ENCODE measurements around the gene SLC9A7.

The SLC9A7 gene

GRCh38 chrX:46694549-46694948 lies 64.4 kb downstream of the SLC9A7 start:
- TF ChIP-seq POLR2A (IDR thresholded peaks at IDR 0.05; ENCODE audit: low read depth, low read length) (no peak), POLR2AphosphoS5 (IDR thresholded peaks at IDR 0.05; ENCODE audit: low read depth, low read length) (no peak), TAF1 (IDR thresholded peaks at IDR 0.05; ENCODE audit: borderline replicate concordance, low read depth, low read length) (no peak)
- FAIRE-seq = peak; percentile 24
- DNase-seq (ENCODE audit: insufficient read length) = no peak

- DNase-seq (ENCODE audit: insufficient read length) (no peak), FAIRE-seq (peak; percentile 85)
- no peak for TF ChIP-seq POLR2A (IDR thresholded peaks at IDR 0.05; ENCODE audit: low read depth, low read length)
- no peak for TF ChIP-seq TAF1 (IDR thresholded peaks at IDR 0.05; ENCODE audit: borderline replicate concordance, low read depth, low read length)
- TF ChIP-seq POLR2AphosphoS5 (IDR thresholded peaks at IDR 0.05; ENCODE audit: low read depth, low read length) = no peak
Observed at GRCh38 chrX:46693149-46693548, 65.8 kb downstream of the SLC9A7 start.

- DNase-seq (ENCODE audit: insufficient read length) = no peak
- TF ChIP-seq POLR2A (IDR thresholded peaks at IDR 0.05; ENCODE audit: low read depth, low read length) (no peak), TAF1 (IDR thresholded peaks at IDR 0.05; ENCODE audit: borderline replicate concordance, low read depth, low read length) (no peak), POLR2AphosphoS5 (IDR thresholded peaks at IDR 0.05; ENCODE audit: low read depth, low read length) (no peak)
- FAIRE-seq = no peak
Observed at GRCh38 chrX:46690818-46691217, 68.1 kb downstream of the SLC9A7 start.

- TF ChIP-seq POLR2AphosphoS5 (IDR thresholded peaks at IDR 0.05; ENCODE audit: low read depth, low read length) (no peak), POLR2A (IDR thresholded peaks at IDR 0.05; ENCODE audit: low read depth, low read length) (no peak), TAF1 (IDR thresholded peaks at IDR 0.05; ENCODE audit: borderline replicate concordance, low read depth, low read length) (no peak)
- FAIRE-seq = peak; percentile 30
- no peak for DNase-seq (ENCODE audit: insufficient read length)
Observed at GRCh38 chrX:46687619-46688018, 71.3 kb downstream of the SLC9A7 start.

- no peak for DNase-seq (ENCODE audit: insufficient read length)
- no peak for TF ChIP-seq POLR2A (IDR thresholded peaks at IDR 0.05; ENCODE audit: low read depth, low read length)
- TF ChIP-seq POLR2AphosphoS5 (IDR thresholded peaks at IDR 0.05; ENCODE audit: low read depth, low read length) = no peak
- TF ChIP-seq TAF1 (IDR thresholded peaks at IDR 0.05; ENCODE audit: borderline replicate concordance, low read depth, low read length) = no peak
- FAIRE-seq = peak; percentile 97
Observed at GRCh38 chrX:46686003-46686645, 72.8 kb downstream of the SLC9A7 start.

GRCh38 chrX:46683048-46683447 lies 75.9 kb downstream of the SLC9A7 start:
- FAIRE-seq (peak; percentile 78), DNase-seq (ENCODE audit: insufficient read length) (no peak)

GRCh38 chrX:46681849-46682248 lies 77.1 kb downstream of the SLC9A7 start:
- TF ChIP-seq POLR2AphosphoS5 (IDR thresholded peaks at IDR 0.05; ENCODE audit: low read depth, low read length) (no peak), POLR2A (IDR thresholded peaks at IDR 0.05; ENCODE audit: low read depth, low read length) (no peak), TAF1 (IDR thresholded peaks at IDR 0.05; ENCODE audit: borderline replicate concordance, low read depth, low read length) (no peak)
- FAIRE-seq (peak; percentile 56), DNase-seq (ENCODE audit: insufficient read length) (no peak)

More at GRCh38 chrX:46683048-46683447, 75.9 kb downstream of the SLC9A7 start:
- TF ChIP-seq TAF1 (IDR thresholded peaks at IDR 0.05; ENCODE audit: borderline replicate concordance, low read depth, low read length) (no peak), POLR2A (IDR thresholded peaks at IDR 0.05; ENCODE audit: low read depth, low read length) (no peak), POLR2AphosphoS5 (IDR thresholded peaks at IDR 0.05; ENCODE audit: low read depth, low read length) (no peak)

- no peak for FAIRE-seq
- TF ChIP-seq POLR2AphosphoS5 (IDR thresholded peaks at IDR 0.05; ENCODE audit: low read depth, low read length) (no peak), POLR2A (IDR thresholded peaks at IDR 0.05; ENCODE audit: low read depth, low read length) (no peak), TAF1 (IDR thresholded peaks at IDR 0.05; ENCODE audit: borderline replicate concordance, low read depth, low read length) (no peak)
- no peak for DNase-seq (ENCODE audit: insufficient read length)
Observed at GRCh38 chrX:46678232-46678631, 80.7 kb downstream of the SLC9A7 start.

- DNase-seq (ENCODE audit: insufficient read length) = no peak
- no peak for TF ChIP-seq POLR2AphosphoS5 (IDR thresholded peaks at IDR 0.05; ENCODE audit: low read depth, low read length)
- TF ChIP-seq POLR2A (IDR thresholded peaks at IDR 0.05; ENCODE audit: low read depth, low read length) = no peak
- no peak for TF ChIP-seq TAF1 (IDR thresholded peaks at IDR 0.05; ENCODE audit: borderline replicate concordance, low read depth, low read length)
- peak; percentile 73 for FAIRE-seq
Observed at GRCh38 chrX:46676399-46677356, 82.2 kb downstream of the SLC9A7 start.

- FAIRE-seq (no peak), DNase-seq (ENCODE audit: insufficient read length) (no peak)
- TF ChIP-seq POLR2AphosphoS5 (IDR thresholded peaks at IDR 0.05; ENCODE audit: low read depth, low read length) (no peak), TAF1 (IDR thresholded peaks at IDR 0.05; ENCODE audit: borderline replicate concordance, low read depth, low read length) (no peak), POLR2A (IDR thresholded peaks at IDR 0.05; ENCODE audit: low read depth, low read length) (no peak)
Observed at GRCh38 chrX:46673620-46674359, 85.1 kb downstream of the SLC9A7 start.

GRCh38 chrX:46670316-46670715 lies 88.6 kb downstream of the SLC9A7 start:
- FAIRE-seq = peak; percentile 46
- no peak for DNase-seq (ENCODE audit: insufficient read length)
- TF ChIP-seq POLR2AphosphoS5 (IDR thresholded peaks at IDR 0.05; ENCODE audit: low read depth, low read length) (no peak), POLR2A (IDR thresholded peaks at IDR 0.05; ENCODE audit: low read depth, low read length) (no peak), TAF1 (IDR thresholded peaks at IDR 0.05; ENCODE audit: borderline replicate concordance, low read depth, low read length) (no peak)
